IMR-90 (cell line): ENCODE measurements around the gene VAMP7. TPM values are rescaled to one million over a fixed set of nuclear protein-coding genes. Genes with fewer than 3 reads are reported as not detected.
A peak's percentile ranks its signal among the peaks of the same experiment; 100 is the strongest.

Source experiments
- ATAC-seq: fragments of 200-7000 bp; cut with Tn5 transposase; 2 replicates; pipeline ENCODE4 v1.9.1; 2020; ENCODE audit warnings: low read depth, mild to moderate bottlenecking, moderate library complexity
- BruUV-seq: library from RNA; stranded (reverse); fragments of 400-500 nt; replicated peaks from 2 replicates; lab custom pipeline; 2021; lab: Mats Ljungman, UMichigan
- CTCF ChIA-PET: fragments of 300-600 bp; formaldehyde crosslinking; extraction: SDS; loops from one replicate; lab custom pipeline; 2021; ENCODE audit warnings: antibody characterized with exemption; lab: Yijun Ruan, JAX
- POLR2A ChIA-PET: fragments of 300-600 bp; sonication (Branson Sonifier 250); formaldehyde crosslinking; loops from one replicate; lab custom pipeline; 2022; ENCODE audit warnings: antibody characterized with exemption; ENCODE audit not compliant: unreplicated experiment; lab: Charles Lee
- DNase-seq: peaks from one replicate; pipeline ENCODE4 v3.0.0; 2013
- H2AFZ ChIP-seq: replicated peaks from 2 replicates; pipeline ENCODE3; 2013; ENCODE audit warnings: low read length, mild to moderate bottlenecking; ENCODE audit not compliant: poor library complexity
- H2AK5ac ChIP-seq: 2 replicates; pipeline ENCODE4 v1.6.1; 2013; ENCODE audit warnings: low read depth, low read length, inconsistent platforms
- H2AK9ac ChIP-seq: replicated peaks from 2 replicates; pipeline ENCODE3; 2013; ENCODE audit warnings: mild to moderate bottlenecking, low read depth, low read length, moderate library complexity; ENCODE audit not compliant: poor library complexity
- H2BK120ac ChIP-seq: 2 replicates; pipeline ENCODE4 v1.6.1; 2013; ENCODE audit warnings: low read depth, low read length, inconsistent platforms
- H2BK15ac ChIP-seq: 3 replicates; pipeline ENCODE4 v1.6.1; 2013; ENCODE audit warnings: low read depth, low read length, inconsistent platforms
- H2BK20ac ChIP-seq: 2 replicates; pipeline ENCODE4 v1.6.1; 2013; ENCODE audit warnings: low read depth, mild to moderate bottlenecking, inconsistent platforms, low read length, moderate library complexity
- H2BK5ac ChIP-seq: 2 replicates; pipeline ENCODE4 v1.6.1; 2013; ENCODE audit warnings: mild to moderate bottlenecking, low read depth, low read length, inconsistent platforms; ENCODE audit not compliant: poor library complexity, severe bottlenecking
- H3K14ac ChIP-seq: replicated peaks from 2 replicates; pipeline ENCODE4 v1.6.1; 2013; ENCODE audit warnings: low read depth, low read length, inconsistent platforms
- H3K18ac ChIP-seq: 2 replicates; pipeline ENCODE4 v1.6.1; 2013; ENCODE audit warnings: low read depth, low read length, control low read depth
- H3K23ac ChIP-seq: 2 replicates; pipeline ENCODE4 v1.6.1; 2013; ENCODE audit warnings: low read depth, low read length, inconsistent platforms
- H3K27ac ChIP-seq: 2 replicates; pipeline ENCODE4 v1.5.1; 2013; ENCODE audit warnings: mild to moderate bottlenecking, control low read depth, low read length; ENCODE audit not compliant: insufficient read depth
- H3K27me3 ChIP-seq: 2 replicates; pipeline ENCODE4 v1.6.1; 2013; ENCODE audit warnings: low read length; ENCODE audit not compliant: control insufficient read depth, insufficient read depth
- H3K36me3 ChIP-seq: 2 replicates; pipeline ENCODE4 v1.6.1; 2013; ENCODE audit warnings: low read length, mixed read lengths; ENCODE audit not compliant: control insufficient read depth, insufficient read depth
- H3K4ac ChIP-seq: 2 replicates; pipeline ENCODE4 v1.6.1; 2013; ENCODE audit warnings: low read depth, low read length, inconsistent platforms
- H3K4me1 ChIP-seq: 2 replicates; pipeline ENCODE4 v1.6.1; 2013; ENCODE audit warnings: low read length, mixed read lengths; ENCODE audit not compliant: control insufficient read depth, insufficient read depth
- H3K4me2 ChIP-seq: 2 replicates; pipeline ENCODE4 v1.6.1; 2013; ENCODE audit warnings: low read depth, mild to moderate bottlenecking, control low read depth, low read length, moderate library complexity
- H3K4me3 ChIP-seq: 2 replicates; pipeline ENCODE4 v1.5.1; 2013; ENCODE audit warnings: low read depth, mild to moderate bottlenecking, control low read depth, low read length, moderate library complexity; ENCODE audit not compliant: insufficient read depth
- H3K56ac ChIP-seq: 2 replicates; pipeline ENCODE4 v1.6.1; 2013; ENCODE audit warnings: low read length, inconsistent platforms; ENCODE audit not compliant: insufficient read depth; ENCODE audit errors: extremely low read depth
- H3K79me1 ChIP-seq, 2 experiments: 2 replicates each; pipeline ENCODE4 v1.6.1; 2013; ENCODE audit warnings: low read length in 2 of 2, inconsistent platforms in 1 of 2, low read depth in 1 of 2
- H3K9ac ChIP-seq: 2 replicates; pipeline ENCODE4 v1.6.1; 2013; ENCODE audit warnings: low read depth, low read length, control low read depth
- H3K9me1 ChIP-seq: 2 replicates; pipeline ENCODE4 v1.6.1; 2013; ENCODE audit warnings: low read length, inconsistent platforms; ENCODE audit not compliant: insufficient read depth
- H3K9me3 ChIP-seq: 2 replicates; pipeline ENCODE4 v1.6.1; 2013; ENCODE audit warnings: low read length; ENCODE audit not compliant: control insufficient read depth, insufficient read depth
- H4K20me1 ChIP-seq: 2 replicates; pipeline ENCODE4 v1.6.1; 2013; ENCODE audit warnings: low read length, inconsistent platforms; ENCODE audit not compliant: insufficient read depth
- H4K5ac ChIP-seq: 2 replicates; pipeline ENCODE4 v1.6.1; 2013; ENCODE audit warnings: mild to moderate bottlenecking, low read depth, low read length, control low read depth
- H4K8ac ChIP-seq, 2 experiments: 2 replicates each; pipeline ENCODE4 v1.6.1; 2013; ENCODE audit warnings: low read depth in 2 of 2, low read length in 2 of 2, control low read depth in 1 of 2, inconsistent platforms in 1 of 2
- H4K91ac ChIP-seq: 2 replicates; pipeline ENCODE4 v1.6.1; 2013; ENCODE audit warnings: low read depth, low read length, inconsistent platforms; ENCODE audit not compliant: insufficient read depth
- RAD21 ChIP-seq: IDR thresholded peaks from 2 replicates; pipeline ENCODE4 v1.6.1; 2012; ENCODE audit warnings: low read length, improper control_type of control experiment
- WGBS, 2 experiments: methylation state at CpG; one replicate each; pipeline versions ENCODE4 v1.1.5 to v1.1.7; 2013; ENCODE audit warnings: missing lambda C conversion rate in 2 of 2; ENCODE audit not compliant: insufficient read length in 1 of 2; ENCODE audit errors: extremely low coverage in 2 of 2; 5-methylcytosine and 5-hydroxymethylcytosine counted together
- dilution Hi-C: fragments of 300-500 bp; cut with HindIII; formaldehyde crosslinking; loops from one replicate; pipeline ENCODE4 v1.14.3; 2018; ENCODE audit warnings: low sequenced_read_pairs; ENCODE audit not compliant: unreplicated experiment
- in situ Hi-C: fragments of 300-500 bp; cut with MboI; formaldehyde crosslinking; loops from 3 replicates; pipeline ENCODE4 v1.14.3; 2019; ENCODE audit warnings: low sequenced_read_pairs, inconsistent platforms, mixed read lengths
- intact Hi-C: fragments of 100-400 bp; cut with micrococcal nuclease; formaldehyde crosslinking; loops from 2 replicates; pipeline ENCODE4 v1.10.0; 2022
- polyA plus RNA-seq, 3 experiments: library from polyadenylated mRNA; depleted of rRNA; stranded (reverse); fragments of >200 nt; gene quantifications; 2 replicates each; pipeline ENCODE4 v1.2.3, GENCODE V29; 2012; ENCODE audit warnings: low replicate concordance in 1 of 3
- total RNA-seq: library from RNA; depleted of rRNA; stranded (reverse); fragments of >200 nt; gene quantifications from 2 replicates; pipeline ENCODE4 v1.2.3, GENCODE V29; 2012
- TF ChIP-seq, protein P1 (sequence below): conservative IDR thresholded peaks from 2 replicates; pipeline ENCODE4 v1.5.1; 2012; ENCODE audit warnings: mild to moderate bottlenecking, low read depth, low read length, improper control_type of control experiment
- TF ChIP-seq, protein P2 (sequence below): fragments of 150-350 bp; IDR thresholded peaks from 2 replicates; pipeline ENCODE4 v1.6.1; 2017; ENCODE audit warnings: mild to moderate bottlenecking, antibody characterized with exemption, low read length, low read depth

VAMP7 gene
- total and polyA plus RNA-seq, 2 of the 4 experiments (the other 2 are of a cell fraction) = 21.7 to 39.1 TPM

DNA sequence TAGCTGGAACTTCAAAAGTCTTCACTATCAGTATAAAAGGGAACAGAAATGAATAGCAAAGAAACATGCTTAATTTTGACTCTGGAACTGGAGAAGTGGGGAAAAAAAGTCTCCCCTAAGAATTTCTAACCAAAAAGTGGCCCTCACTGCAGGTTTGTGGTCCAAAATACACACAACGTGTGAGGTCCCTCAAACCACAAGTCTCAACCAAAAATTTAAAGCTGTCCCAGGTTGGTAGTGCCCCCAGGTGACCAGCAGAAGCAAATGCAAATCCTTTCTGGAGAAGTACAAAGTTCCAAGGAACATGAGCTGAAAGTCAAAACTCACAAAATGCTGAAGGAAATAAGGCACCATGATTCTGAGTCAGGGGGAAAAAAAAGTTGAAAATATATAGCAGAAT is 23.6 kb upstream of the VAMP7 start:
- no peak for DNase-seq
- Histone ChIP-seq H3K14ac (no peak overlapping the region), H3K18ac (no peak overlapping the region), H3K4me3 (no peak overlapping the region), H3K36me3 (no peaks in the 10 kb centered on the region), H3K4me2 (no peak overlapping the region), H3K27ac (no peak overlapping the region), H4K8ac (no peak overlapping the region), H3K23ac (no peak overlapping the region), H3K4me1 (no peaks in the 10 kb centered on the region), H2BK5ac (no peak overlapping the region), H4K20me1 (no peaks in the 10 kb centered on the region), H2AK5ac (no peak overlapping the region), H3K4ac (no peak overlapping the region), H3K9ac (no peak overlapping the region), H2BK15ac (no peak overlapping the region), H2BK20ac (no peak overlapping the region), H2AFZ (no peak overlapping the region), H3K9me1 (no peaks in the 10 kb centered on the region), H4K5ac (no peak overlapping the region), H2AK9ac (no peak overlapping the region), H3K27me3 (no peaks in the 10 kb centered on the region), H3K56ac (no peak overlapping the region), H4K91ac (no peak overlapping the region), H3K9me3 (no peaks in the 10 kb centered on the region), H3K79me1 (no peaks in the 10 kb centered on the region), H2BK120ac (no peak overlapping the region)
- ChIA-PET CTCF (no interaction called here), POLR2A (no interaction called here)
- no CpG with 5 or more reads among the region's 1 CpG for WGBS, 2 experiments
- BruUV-seq = no TSS peak
- TF ChIP-seq, protein P1, sequence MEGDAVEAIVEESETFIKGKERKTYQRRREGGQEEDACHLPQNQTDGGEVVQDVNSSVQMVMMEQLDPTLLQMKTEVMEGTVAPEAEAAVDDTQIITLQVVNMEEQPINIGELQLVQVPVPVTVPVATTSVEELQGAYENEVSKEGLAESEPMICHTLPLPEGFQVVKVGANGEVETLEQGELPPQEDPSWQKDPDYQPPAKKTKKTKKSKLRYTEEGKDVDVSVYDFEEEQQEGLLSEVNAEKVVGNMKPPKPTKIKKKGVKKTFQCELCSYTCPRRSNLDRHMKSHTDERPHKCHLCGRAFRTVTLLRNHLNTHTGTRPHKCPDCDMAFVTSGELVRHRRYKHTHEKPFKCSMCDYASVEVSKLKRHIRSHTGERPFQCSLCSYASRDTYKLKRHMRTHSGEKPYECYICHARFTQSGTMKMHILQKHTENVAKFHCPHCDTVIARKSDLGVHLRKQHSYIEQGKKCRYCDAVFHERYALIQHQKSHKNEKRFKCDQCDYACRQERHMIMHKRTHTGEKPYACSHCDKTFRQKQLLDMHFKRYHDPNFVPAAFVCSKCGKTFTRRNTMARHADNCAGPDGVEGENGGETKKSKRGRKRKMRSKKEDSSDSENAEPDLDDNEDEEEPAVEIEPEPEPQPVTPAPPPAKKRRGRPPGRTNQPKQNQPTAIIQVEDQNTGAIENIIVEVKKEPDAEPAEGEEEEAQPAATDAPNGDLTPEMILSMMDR = peak; percentile 21; the same call in 1 of the 2 replicates
- TF ChIP-seq, protein P2, sequence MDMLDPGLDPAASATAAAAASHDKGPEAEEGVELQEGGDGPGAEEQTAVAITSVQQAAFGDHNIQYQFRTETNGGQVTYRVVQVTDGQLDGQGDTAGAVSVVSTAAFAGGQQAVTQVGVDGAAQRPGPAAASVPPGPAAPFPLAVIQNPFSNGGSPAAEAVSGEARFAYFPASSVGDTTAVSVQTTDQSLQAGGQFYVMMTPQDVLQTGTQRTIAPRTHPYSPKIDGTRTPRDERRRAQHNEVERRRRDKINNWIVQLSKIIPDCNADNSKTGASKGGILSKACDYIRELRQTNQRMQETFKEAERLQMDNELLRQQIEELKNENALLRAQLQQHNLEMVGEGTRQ = no peak
- 0 out of 2 replicates have a peak, but pooled peaks have one; percentile 16 for TF ChIP-seq RAD21
- intact Hi-C loops = no loop called here
- no peak for ATAC-seq
- in situ Hi-C loops = no loop called here
- dilution Hi-C loops = no loop called here
